Erythroblast (primary cell): Measurements from ENCODE around the gene ITGB1.

ENCODE experiments used
- GATA1 ChIP-seq: IDR thresholded peaks from 2 replicates; pipeline ENCODE4 v1.6.1; 2011; ENCODE audit warnings: low read depth, mild to moderate bottlenecking, control low read depth, low read length, moderate library complexity
- POLR2A ChIP-seq: IDR thresholded peaks from 2 replicates; pipeline ENCODE4 v1.6.1; 2011; ENCODE audit warnings: mild to moderate bottlenecking, low read length

DNA sequence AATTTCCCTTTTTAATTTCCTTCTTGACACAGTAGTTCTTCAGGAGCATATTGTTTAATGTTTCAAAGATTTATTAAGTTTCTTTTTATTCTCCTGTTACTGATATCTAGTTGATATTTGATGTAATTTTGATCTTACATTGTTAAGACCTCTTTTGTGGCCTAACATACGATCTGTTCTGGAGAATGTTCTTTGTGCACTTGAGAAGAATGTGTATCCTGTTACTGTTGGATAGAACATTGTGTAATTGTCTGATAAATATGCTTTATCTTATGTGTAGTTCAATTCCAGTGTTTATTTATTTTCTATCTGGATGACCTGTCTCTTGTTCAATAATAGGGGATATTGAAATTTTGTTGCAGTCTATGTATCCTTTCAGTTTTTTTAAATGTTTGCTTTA, 106.7 kb downstream of the ITGB1 start:
- no peak for TF ChIP-seq POLR2A
- TF ChIP-seq GATA1 = no peak
